GM13976 (cell line): ENCODE measurements around the gene NUP50.

Experiments
- DNase-seq: peaks from one replicate; pipeline ENCODE4 v3.0.0; 2012; ENCODE audit warnings: low spot score
- in situ Hi-C: fragments of 300-500 bp; cut with MboI; formaldehyde crosslinking; loops from one replicate; pipeline ENCODE4 v1.12.0; 2022; ENCODE audit warnings: low sequenced_read_pairs, mixed read lengths, inconsistent platforms; ENCODE audit not compliant: unreplicated experiment
- TF ChIP-seq, protein P1 (sequence below): IDR thresholded peaks from 2 replicates; pipeline ENCODE4 v1.5.1; 2012; ENCODE audit warnings: borderline replicate concordance, mild to moderate bottlenecking; ENCODE audit not compliant: insufficient read depth; ENCODE audit errors: extremely low read depth, missing control alignments, control extremely low read depth

Gene NUP50

GRCh38 chr22:45202333-45203149, 38.8 kb downstream of the NUP50 start:
- no peak for DNase-seq
- TF ChIP-seq, protein P1, sequence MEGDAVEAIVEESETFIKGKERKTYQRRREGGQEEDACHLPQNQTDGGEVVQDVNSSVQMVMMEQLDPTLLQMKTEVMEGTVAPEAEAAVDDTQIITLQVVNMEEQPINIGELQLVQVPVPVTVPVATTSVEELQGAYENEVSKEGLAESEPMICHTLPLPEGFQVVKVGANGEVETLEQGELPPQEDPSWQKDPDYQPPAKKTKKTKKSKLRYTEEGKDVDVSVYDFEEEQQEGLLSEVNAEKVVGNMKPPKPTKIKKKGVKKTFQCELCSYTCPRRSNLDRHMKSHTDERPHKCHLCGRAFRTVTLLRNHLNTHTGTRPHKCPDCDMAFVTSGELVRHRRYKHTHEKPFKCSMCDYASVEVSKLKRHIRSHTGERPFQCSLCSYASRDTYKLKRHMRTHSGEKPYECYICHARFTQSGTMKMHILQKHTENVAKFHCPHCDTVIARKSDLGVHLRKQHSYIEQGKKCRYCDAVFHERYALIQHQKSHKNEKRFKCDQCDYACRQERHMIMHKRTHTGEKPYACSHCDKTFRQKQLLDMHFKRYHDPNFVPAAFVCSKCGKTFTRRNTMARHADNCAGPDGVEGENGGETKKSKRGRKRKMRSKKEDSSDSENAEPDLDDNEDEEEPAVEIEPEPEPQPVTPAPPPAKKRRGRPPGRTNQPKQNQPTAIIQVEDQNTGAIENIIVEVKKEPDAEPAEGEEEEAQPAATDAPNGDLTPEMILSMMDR, result no peak
- in situ Hi-C loops, result no loop called here

- no peak for DNase-seq
- TF ChIP-seq, protein P1, result no peak
- in situ Hi-C loops, result no loop called here
Observed at GRCh38 chr22:45203150-45203951, 39.6 kb downstream of the NUP50 start.

DNA sequence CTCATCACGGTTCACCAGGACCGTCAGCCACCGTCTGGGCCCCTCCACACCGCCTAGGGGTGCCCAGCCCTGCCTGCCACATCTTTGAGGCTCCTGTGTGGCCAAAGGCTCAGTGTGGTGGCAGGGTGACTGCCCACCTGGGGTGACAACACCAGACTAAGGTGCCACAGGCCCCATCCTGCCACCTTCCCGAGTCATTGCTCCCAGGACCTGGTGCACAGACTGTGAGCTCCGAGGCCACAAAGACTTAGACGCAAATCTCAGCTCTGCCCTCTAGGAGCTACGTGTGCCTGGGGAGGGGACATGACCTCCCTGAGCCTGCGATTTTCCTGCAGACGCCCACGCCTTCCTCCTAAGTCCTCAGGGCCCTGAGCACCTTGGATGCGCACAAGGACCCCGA, 40.5 kb downstream of the NUP50 start:
- TF ChIP-seq, protein P1, result no peak
- in situ Hi-C loops, result no loop called here
- no peak for DNase-seq

- in situ Hi-C loops, result no loop called here
- TF ChIP-seq, protein P1, result no peak
- no peak for DNase-seq
Observed at GRCh38 chr22:45204819-45205218, 41.1 kb downstream of the NUP50 start.

GRCh38 chr22:45205276-45205925, 41.7 kb downstream of the NUP50 start:
- in situ Hi-C loops, result no loop called here
- TF ChIP-seq, protein P1, result no peak
- DNase-seq, result no peak

DNA sequence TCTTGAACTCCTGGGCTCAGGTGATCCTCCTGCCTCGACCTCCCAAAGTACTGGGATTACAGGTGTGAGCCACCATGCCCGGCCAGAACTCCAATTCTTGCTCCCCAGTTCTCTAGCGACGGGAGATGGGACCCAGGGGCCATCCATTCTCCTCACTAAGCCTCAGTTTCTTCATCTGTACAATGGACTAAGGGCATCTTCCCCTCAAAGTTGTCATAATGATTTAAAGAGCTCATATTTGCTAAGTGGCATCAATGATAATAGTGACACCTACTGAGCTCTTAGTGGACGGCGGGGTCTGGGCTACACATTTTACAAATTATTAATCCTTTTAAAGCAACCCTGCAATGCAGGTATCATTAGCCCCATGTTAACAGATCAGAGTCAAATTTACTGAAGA, 42.5 kb downstream of the NUP50 start:
- TF ChIP-seq, protein P1, result no peak
- in situ Hi-C loops, result no loop called here
- no peak for DNase-seq
